ENCODE measurements around the gene ATG7.

ATG7 gene

DNA sequence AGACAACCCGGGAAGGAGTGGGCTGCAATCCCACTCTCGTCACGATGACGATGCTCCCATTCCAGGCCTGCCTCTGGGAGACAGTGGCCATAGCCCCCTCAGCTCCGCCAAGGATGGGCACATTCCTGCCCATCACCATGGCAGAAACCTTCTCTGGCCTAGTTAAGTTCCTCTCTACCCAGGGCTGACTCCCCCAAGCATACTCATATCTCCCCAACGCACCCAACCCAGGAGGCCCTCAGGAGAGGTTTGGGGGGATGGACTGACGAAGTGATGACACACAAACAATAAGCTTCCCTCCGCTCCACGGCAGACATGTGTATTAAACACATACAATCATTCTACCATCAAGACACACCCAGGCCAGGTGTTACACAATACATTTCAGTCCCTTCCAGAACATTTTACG is 311.4 kb downstream of the ATG7 start:
- no peak for DNase-seq (ENCODE audit: insufficient read length, low spot score)
- TF ChIP-seq, protein P1, sequence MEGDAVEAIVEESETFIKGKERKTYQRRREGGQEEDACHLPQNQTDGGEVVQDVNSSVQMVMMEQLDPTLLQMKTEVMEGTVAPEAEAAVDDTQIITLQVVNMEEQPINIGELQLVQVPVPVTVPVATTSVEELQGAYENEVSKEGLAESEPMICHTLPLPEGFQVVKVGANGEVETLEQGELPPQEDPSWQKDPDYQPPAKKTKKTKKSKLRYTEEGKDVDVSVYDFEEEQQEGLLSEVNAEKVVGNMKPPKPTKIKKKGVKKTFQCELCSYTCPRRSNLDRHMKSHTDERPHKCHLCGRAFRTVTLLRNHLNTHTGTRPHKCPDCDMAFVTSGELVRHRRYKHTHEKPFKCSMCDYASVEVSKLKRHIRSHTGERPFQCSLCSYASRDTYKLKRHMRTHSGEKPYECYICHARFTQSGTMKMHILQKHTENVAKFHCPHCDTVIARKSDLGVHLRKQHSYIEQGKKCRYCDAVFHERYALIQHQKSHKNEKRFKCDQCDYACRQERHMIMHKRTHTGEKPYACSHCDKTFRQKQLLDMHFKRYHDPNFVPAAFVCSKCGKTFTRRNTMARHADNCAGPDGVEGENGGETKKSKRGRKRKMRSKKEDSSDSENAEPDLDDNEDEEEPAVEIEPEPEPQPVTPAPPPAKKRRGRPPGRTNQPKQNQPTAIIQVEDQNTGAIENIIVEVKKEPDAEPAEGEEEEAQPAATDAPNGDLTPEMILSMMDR (IDR thresholded peaks at IDR 0.05; ENCODE audit: insufficient read depth, missing control alignments) = no peak
- FAIRE-seq = no peak

DNA sequence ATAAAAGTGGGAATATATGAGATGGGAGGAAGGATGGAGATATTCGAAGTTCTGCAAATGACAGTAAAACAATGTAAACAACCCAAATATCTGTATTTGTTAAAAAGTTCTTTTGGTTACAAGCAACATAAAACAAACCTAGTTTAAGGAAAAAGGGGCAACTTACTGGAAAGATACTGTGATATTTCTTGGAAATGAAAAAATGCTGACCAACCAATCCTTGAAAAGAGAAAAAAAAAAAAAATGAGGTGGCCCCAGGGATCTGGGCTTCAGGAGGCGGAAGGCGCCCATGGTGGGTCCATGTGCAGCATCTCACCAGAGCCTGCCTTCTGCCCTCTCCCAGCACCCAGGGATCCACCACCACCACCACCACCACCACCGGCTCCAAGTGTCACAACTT is 312.4 kb downstream of the ATG7 start:
- no peak for FAIRE-seq
- DNase-seq (ENCODE audit: insufficient read length, low spot score) = no peak
- TF ChIP-seq, protein P1 (IDR thresholded peaks at IDR 0.05; ENCODE audit: insufficient read depth, missing control alignments) = no peak

DNA sequence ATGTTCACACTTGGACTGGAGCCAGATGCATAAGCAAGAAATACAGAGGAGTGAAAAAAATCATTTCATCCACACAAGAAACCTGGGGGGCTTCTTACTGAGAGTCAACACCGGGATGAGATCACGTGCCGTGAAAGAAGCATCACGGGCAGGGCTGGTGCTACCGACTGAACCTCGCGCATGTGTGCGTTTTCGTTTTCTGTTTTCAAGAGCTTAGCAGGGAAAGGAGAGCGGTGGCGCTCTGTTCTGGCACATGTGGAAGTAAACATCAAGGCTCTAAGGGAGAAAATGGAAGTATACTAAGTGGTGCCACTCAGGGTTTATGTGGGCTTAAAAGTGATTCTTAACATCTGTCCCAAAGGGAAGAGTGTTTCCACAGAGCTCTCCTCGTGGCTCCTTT is 315.6 kb downstream of the ATG7 start:
- TF ChIP-seq, protein P1 (IDR thresholded peaks at IDR 0.05; ENCODE audit: insufficient read depth, missing control alignments) = no peak
- DNase-seq (ENCODE audit: insufficient read length, low spot score) (no peak), FAIRE-seq (no peak)

DNA sequence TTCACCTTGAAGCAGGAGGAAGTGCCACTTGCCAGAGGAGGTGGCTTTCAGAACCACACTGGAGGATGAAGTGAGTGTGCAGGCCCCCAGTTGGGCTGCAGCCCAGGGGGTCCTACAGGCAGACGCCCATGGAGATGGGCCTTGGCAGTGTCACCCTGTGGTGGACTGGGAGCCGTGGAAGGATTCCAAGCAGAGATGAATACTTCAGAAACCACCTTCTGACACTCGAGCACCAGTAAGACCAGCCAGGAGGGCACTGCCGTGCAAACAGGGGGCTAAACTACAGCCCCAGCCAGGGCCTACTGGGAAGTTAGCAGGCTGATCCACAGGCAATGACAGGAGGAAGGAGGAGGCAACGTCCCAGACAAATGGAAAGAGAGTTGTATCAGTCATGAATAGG is 316.1 kb downstream of the ATG7 start:
- DNase-seq (ENCODE audit: insufficient read length, low spot score) (no peak), FAIRE-seq (no peak)
- TF ChIP-seq, protein P1 (IDR thresholded peaks at IDR 0.05; ENCODE audit: insufficient read depth, missing control alignments) = no peak

DNA sequence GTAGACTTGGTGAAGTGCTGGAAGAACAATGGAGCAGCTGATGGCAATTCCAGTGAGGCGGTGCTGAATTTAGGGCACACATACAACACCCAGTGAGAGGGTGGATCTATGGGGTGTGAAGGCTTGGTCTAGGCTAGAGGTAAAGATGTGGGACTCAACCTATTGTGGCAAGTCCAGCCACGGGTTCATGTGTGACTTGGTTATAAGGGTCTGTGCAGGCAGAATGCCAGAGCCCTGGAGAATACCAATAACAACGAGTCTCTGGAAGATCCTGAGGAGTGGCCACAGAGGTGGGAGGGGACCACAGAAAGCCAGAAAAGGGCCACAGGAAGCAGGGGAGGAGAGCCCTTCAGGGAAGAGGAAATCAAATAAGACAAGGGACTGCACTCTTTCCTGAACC is 316.6 kb downstream of the ATG7 start:
- FAIRE-seq (no peak), DNase-seq (ENCODE audit: insufficient read length, low spot score) (no peak)
- TF ChIP-seq, protein P1 (IDR thresholded peaks at IDR 0.05; ENCODE audit: insufficient read depth, missing control alignments) = no peak

DNA sequence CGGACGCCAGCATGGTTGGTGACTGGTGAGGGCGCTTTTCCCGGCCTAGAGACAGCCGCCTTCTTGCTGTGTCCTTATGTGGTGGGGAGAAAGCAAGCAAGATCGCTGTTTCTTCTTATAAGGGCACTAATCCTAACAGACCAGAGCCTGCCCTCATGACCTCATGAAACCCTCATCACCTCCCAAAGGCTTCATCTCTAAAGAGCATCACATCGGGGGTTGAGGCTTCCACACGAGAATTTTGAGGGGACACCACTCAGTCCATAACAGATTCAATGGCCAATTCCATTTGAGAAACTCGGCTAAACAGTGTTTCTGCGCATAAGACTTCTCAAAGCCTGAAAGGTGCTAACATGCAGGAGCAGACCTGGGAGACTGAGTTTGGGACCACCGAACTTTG is 317.5 kb downstream of the ATG7 start:
- DNase-seq (ENCODE audit: insufficient read length, low spot score) = no peak
- FAIRE-seq = no peak
- TF ChIP-seq, protein P1 (IDR thresholded peaks at IDR 0.05; ENCODE audit: insufficient read depth, missing control alignments) = no peak

DNA sequence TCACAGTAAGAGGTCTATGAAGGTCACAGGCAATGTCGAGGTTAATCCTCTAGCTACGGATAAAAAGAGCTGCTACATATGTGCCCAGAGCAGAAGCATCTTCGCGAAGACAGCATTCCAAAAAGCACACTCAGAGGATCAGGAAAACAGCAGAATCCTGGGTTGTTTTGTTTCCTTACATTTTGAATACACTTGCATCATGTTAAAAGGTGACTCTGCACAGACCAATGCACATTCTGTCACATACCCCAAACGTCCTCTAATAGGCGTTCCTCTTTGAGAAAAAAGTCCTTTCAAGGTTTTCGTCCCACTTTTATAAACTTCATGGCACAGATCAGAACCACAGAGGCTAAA is 318.8 kb downstream of the ATG7 start:
- DNase-seq (ENCODE audit: insufficient read length, low spot score) (no peak), FAIRE-seq (no peak)
- TF ChIP-seq, protein P1 (IDR thresholded peaks at IDR 0.05; ENCODE audit: insufficient read depth, missing control alignments) = no peak

Measured in D721Med (cell line).